Neural progenitor cell (in vitro differentiated cells): ENCODE results near the gene WASHC2A.
"Not testable (repeated sequence)": the region's sequence is repeated elsewhere in the genome, so short reads cannot be mapped to it uniquely, and the experiment has no call there.

Source experiments
- EZH2 ChIP-seq: fragments of 200-600 bp; sonication (generic); IDR thresholded peaks from 2 replicates; pipeline ENCODE4 v1.6.1; 2017; ENCODE audit warnings: antibody characterized with exemption, mild to moderate bottlenecking, moderate library complexity
- TF ChIP-seq, protein P1 (sequence below): fragments of 200-600 bp; sonication (generic); IDR thresholded peaks from 2 replicates; pipeline ENCODE4 v1.5.1; 2017; ENCODE audit warnings: antibody characterized with exemption, mild to moderate bottlenecking

DNA sequence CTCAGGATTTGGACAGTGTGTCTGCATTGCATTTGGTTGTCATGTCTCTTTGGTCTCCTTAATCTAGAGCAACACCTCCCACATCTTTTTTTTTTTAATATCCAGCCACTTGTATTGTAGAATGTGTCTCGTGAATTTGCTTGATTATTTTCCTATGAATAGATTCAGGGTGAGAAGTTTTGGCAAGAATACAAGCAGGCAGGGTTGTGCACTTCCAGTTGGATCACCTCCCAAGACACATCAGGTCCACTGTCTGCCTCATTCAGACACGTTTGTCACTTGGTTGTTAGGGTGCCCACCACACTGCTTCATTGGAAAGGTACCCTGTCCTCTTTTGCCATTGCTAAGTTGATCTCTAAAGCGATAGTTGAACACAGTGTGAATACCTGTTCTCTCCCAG, 30.9 kb downstream of the WASHC2A start:
- TF ChIP-seq, protein P1, sequence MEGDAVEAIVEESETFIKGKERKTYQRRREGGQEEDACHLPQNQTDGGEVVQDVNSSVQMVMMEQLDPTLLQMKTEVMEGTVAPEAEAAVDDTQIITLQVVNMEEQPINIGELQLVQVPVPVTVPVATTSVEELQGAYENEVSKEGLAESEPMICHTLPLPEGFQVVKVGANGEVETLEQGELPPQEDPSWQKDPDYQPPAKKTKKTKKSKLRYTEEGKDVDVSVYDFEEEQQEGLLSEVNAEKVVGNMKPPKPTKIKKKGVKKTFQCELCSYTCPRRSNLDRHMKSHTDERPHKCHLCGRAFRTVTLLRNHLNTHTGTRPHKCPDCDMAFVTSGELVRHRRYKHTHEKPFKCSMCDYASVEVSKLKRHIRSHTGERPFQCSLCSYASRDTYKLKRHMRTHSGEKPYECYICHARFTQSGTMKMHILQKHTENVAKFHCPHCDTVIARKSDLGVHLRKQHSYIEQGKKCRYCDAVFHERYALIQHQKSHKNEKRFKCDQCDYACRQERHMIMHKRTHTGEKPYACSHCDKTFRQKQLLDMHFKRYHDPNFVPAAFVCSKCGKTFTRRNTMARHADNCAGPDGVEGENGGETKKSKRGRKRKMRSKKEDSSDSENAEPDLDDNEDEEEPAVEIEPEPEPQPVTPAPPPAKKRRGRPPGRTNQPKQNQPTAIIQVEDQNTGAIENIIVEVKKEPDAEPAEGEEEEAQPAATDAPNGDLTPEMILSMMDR = not testable (repeated sequence)
- not testable (repeated sequence) for TF ChIP-seq EZH2
